Bronchial epithelial cell (primary cell): ENCODE results near the gene CENPK. TPM values are rescaled to one million over a fixed set of nuclear protein-coding genes. Genes with fewer than 3 reads are reported as not detected.
"Not testable (repeated sequence)": the region's sequence is repeated elsewhere in the genome, so short reads cannot be mapped to it uniquely, and the experiment has no call there.

Source experiments
- DNase-seq: peaks from one replicate; pipeline ENCODE4 v3.0.0-alpha.2; 2010; ENCODE audit warnings: low read depth
- FAIRE-seq: peaks from 2 replicates; lab custom pipeline; 2011; peaks lifted over from hg19 to GRCh38; lab: Jason Lieb, UNC
- H3K27me3 ChIP-seq: 2 replicates; pipeline ENCODE4 v1.5.1; 2011; ENCODE audit warnings: low read length; ENCODE audit not compliant: control insufficient read depth, insufficient read depth
- H3K36me3 ChIP-seq: 2 replicates; pipeline ENCODE4 v1.5.1; 2011; ENCODE audit warnings: low read length; ENCODE audit not compliant: control insufficient read depth, insufficient read depth
- H3K4me3 ChIP-seq: 2 replicates; pipeline ENCODE4 v1.5.1; 2011; ENCODE audit warnings: mild to moderate bottlenecking, low read depth, low read length, control low read depth
- CTCF ChIP-seq: IDR thresholded peaks from 2 replicates; pipeline ENCODE4 v1.5.1; 2011; ENCODE audit warnings: mild to moderate bottlenecking, moderate library complexity, low read length, control low read depth, inconsistent platforms; ENCODE audit not compliant: insufficient read depth, severe bottlenecking
- total RNA-seq: library from RNA; depleted of rRNA; stranded (reverse); fragments of >200 nt; gene quantifications from 2 replicates; pipeline ENCODE4 v1.2.1, GENCODE V29; 2014

Gene CENPK, protein sequence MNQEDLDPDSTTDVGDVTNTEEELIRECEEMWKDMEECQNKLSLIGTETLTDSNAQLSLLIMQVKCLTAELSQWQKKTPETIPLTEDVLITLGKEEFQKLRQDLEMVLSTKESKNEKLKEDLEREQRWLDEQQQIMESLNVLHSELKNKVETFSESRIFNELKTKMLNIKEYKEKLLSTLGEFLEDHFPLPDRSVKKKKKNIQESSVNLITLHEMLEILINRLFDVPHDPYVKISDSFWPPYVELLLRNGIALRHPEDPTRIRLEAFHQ
- total RNA-seq = 2.1 and 4.2 TPM in 2 replicates

DNA sequence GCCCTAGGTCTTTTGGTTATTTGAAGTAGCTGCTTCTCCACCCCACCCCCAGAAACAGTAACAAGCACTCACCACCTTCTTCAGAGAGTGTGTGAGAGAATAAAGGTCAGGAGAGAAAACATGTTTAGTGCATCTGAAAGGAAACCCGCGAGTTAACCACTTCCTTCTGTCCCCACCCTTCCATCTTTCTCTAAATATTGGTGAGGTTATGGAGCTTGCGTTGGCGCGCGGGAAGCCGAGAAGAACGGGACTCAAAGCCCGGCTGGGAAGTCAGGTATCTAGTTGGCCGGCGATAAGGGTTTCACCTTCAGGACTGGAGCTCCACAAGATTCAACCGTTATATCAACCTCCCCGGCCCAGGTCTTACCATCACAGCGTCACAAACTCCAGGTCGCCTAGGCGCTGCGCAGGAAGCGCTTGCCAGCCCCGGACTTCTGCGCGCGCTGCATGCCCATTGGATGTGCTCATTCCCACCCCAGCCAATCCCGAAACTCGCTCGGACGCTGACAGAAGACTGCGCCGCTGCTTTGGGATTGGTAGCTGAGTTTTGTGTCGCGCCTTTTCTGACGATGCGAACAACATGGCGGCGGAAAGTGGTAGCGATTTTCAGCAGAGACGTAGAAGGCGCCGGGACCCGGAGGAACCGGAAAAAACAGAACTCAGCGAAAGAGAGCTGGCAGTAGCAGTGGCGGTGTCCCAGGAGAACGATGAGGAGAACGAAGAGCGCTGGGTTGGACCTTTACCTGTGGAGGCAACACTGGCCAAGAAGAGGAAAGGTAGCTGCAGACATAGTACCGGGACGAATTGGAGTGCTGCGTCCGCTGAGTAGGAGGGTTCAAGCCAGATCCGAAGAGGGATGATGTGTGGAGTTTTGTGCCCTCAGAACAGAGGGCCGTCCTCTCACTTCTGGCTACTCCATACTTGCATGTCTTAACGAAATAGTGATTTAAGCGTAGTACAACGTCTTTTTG, at the start of gene CENPK, which contains the start of gene PPWD1:
Gene CENPK, minus strand, starts transcription at position 438 of the 971 bp plus-strand sequence. CDS start 8,261 bp downstream, outside the sequence.
Gene PPWD1, plus strand, starts transcription at position 566 of the 971 bp plus-strand sequence. Its CDS starts 15 bp downstream, at position 581.
- TF ChIP-seq CTCF = no peak
- no peak for FAIRE-seq

DNA sequence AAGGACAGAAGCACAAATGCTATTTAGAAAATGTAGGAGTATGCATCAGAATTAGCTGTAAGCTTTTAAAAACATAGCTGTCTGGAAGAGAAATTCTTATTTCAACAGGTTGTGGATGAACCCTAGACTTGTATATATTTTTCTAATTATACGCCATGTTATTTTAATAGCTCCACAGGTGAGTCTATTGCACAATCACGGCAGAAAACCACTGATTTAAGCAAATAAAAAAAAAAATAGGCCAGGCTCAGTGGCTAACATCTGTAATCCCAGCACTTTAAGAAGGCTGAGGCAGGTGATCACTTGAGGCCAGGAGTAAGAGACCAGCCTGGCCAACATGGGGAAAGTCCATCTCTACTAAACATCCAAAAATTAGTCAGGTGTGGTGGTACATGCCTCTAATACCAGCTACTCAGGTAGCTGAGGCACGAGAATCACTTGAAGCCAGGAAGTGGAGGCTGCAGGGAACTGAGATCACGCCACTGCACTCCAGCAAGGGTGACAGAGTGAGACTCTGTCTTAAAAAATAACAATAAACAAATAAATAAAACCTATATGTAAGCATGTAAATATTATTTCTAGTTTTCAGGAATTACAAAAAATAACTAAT, 49.4 kb upstream of the CENPK start:
- H3K27me3 ChIP-seq = no peaks in the 10 kb centered on the region
- H3K36me3 ChIP-seq = no peaks in the 10 kb centered on the region
- FAIRE-seq = no peak
- TF ChIP-seq CTCF = no peak
- no peak overlapping the region for H3K4me3 ChIP-seq
- DNase-seq = peak; percentile 15

More for the DNA sequence above, at the start of gene CENPK, which contains the start of gene PPWD1:
- peak; percentile 92 for DNase-seq
- Histone ChIP-seq H3K4me3 (peak within 1 kb of the TSS; percentile 63), H3K36me3 (no peaks in the 10 kb centered on the region), H3K27me3 (no peaks in the 10 kb centered on the region)

GRCh38 chr5:65611524-65611923, 48.6 kb upstream of the CENPK start:
- no peak for TF ChIP-seq CTCF
- peak; percentile 94 for DNase-seq
- Histone ChIP-seq H3K27me3 (no peaks in the 10 kb centered on the region), H3K36me3 (no peaks in the 10 kb centered on the region), H3K4me3 (no peak overlapping the region)
- FAIRE-seq = no peak

DNA sequence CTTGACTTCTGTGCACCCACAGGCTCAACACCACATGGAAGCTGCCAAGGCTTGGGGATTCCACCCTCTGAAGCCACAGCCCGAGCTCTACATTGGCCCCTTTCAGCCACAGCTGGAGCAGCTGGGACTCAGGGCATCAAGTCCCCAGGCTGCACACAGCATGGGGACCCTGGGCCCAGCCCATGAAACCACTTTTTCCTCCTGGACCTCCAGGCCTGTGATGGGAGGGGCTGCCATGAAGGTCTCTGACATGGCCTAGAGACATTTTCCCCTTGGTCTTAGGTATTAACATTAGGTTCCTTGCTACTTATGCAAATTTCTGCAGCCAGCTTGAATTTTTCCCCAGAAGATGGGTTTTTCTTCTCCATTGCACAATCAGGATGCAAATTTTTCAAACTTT, 38.8 kb upstream of the CENPK start:
- FAIRE-seq, H3K4me3 ChIP-seq, H3K36me3 ChIP-seq, DNase-seq, H3K27me3 ChIP-seq: not testable (repeated sequence)

DNA sequence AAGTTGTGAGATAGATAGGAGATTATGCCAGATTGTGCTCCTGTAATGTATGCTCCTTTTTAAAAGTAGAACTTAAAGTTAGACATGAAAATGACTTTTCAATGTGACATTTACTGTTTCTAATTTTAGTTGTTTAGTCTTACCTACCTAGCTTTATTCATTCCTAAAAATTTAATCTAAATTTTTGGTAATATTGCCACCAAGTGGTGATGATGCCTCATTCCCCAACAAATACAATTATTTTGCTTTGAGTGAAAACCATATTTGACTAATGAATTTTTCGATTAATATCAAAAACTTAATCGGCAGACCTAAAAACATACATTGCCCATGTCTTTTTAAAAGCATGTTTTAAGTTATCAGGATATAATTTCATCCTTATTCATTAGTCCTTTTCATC, 25.7 kb upstream of the CENPK start:
- peaks cover 2% of the 10 kb centered on the region for H3K36me3 ChIP-seq
- TF ChIP-seq CTCF = no peak
- H3K4me3 ChIP-seq = no peak overlapping the region
- H3K27me3 ChIP-seq = no peaks in the 10 kb centered on the region
- DNase-seq (no peak), FAIRE-seq (no peak)
